NOMO-1 treated with DMSO at 0.1 percent for 48 hours (cell line): ENCODE results near the gene RSAD2.
A peak's percentile ranks its signal among the peaks of the same experiment; 100 is the strongest.

Experiments
- DNase-seq: peaks from one replicate; lab custom pipeline; 2025; ENCODE audit not compliant: unreplicated experiment; lab: John Stamatoyannopoulos, UW

The RSAD2 gene

DNA sequence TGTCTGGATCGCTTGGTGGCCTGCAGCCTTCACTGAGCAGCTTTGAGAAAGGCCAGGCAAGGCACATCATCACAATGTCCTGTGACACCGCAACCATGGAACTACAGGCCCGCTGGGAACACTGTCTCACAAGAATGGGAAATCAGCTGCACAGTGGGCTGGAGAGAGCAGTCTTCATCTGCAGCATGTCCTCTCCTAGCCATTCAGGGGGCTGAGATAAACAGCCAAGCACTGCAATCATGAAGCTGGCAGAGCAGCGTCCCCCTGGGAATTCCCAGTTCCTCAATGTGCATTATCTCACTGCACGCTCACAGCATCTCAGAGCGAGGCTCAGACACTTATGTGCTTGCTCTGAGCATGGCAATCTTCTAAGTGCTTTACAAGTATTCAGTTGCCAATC is 13.8 kb upstream of the RSAD2 start:
- DNase-seq, result no peak

DNA sequence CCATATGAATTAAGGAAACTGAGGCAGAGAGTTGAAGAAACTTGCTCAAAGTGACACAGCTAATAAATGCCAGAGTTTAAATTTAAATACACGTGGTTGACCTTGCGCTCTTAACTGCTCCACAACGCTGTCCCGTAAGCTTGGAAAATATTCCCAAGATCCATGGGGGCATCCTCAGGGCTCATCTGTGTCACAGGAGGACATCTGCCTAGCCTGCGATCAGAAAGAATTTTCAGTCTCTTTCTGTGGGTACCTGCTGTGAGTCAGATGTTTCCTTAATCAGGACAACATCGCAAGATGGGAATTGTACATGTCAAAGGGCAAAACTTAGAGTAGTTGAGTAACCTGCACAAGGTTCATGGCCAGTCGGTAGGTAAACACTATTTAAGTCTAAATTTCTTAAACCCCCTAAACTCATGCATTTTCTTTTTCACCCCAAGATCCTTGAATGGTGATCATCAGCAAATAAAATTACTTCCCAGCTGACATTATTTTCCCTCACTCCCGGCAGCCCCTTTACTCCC is 13.3 kb upstream of the RSAD2 start:
- DNase-seq, result no peak

DNA sequence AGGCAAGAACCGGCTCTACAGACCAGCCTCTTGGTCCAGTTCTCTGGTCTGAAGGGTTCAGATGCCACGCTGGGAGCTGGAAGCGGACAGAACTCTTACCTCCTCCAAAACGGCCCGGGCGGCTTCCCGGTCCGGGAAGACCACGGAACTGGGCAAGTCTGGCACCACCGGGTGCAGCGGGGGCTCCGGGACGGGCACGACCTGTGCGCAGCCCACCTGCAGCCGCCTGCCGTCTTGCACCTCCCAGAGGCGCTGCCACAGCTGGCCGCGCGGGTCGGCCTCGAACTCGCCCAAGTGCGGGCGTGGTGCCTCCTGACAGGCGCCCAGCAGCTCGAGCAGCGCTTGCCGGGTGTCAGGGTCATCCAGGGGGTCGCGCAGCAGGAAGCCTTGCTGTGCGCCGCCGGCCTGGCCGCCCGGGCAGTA is 12.6 kb upstream of the RSAD2 start:
- DNase-seq, result no peak

- DNase-seq, result peak; percentile 82
Measured at GRCh38 chr2:6865346-6866274, 12.0 kb upstream of the RSAD2 start, which contains the start of gene CMPK2. Gene CMPK2, minus strand, starts transcription at chr2:6865907. Its CDS starts 211 bp downstream, at chr2:6865696.

DNA sequence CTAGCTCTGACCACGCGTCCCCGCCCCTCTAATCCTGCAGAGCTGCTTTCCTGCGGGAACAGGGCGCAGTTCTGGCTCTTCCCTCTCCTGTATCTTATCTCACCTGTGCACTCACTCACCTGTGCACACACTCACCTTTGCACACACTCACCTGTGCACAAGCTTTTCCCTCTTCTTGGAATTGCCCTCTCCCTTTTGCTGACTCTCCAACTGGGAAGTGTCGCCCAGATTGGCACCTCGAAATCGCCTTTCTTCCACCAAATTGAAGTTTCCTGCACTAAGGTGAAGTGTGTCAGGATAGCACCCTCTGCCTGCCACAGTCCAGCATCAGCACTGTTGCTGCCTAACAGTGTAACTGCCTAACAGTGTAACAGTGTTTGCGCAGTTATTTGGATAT is 11.3 kb upstream of the RSAD2 start:
- DNase-seq, result peak; percentile 5

DNA sequence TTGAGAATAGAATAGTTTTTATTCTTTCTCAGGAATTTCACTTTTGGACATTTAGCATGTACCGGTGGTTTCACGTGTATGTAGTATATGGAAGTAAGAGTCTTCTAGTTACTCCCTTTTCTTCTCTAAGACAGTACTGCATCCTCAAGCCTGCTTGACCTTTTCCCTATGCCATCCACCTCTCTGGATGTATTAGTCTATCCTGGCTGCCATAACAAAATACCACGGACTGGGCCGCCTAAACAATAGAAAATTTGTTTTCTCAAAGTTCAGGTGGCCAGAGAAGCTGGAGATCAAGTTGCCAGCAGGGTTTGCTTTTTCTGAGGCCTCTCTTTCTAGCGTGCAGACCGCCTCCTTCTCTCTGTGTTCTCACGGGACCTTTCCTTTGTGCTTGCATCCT is 10.6 kb upstream of the RSAD2 start:
- no peak for DNase-seq

DNA sequence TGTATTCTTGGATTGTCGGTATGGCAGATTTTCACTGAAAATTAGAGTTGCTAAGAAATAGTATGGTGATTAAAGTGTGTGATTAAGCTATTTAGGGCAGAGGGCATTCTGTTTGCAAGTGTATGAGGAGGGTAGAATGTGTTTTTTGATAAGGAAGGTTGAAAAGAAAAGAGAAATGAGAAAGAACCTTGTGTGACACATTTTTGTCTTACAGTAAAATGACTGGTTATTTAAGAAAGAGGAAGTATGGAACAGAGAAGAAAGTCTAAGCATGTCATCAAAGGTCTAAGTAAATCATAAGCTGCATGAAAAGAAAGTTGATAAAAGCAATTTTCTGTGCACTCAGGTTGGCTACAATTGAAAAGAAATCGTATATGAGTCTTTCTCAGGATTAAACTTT is 5.2 kb upstream of the RSAD2 start:
- peak; percentile 84 for DNase-seq

GRCh38 chr2:6874032-6874431 is 3.5 kb upstream of the RSAD2 start:
- DNase-seq, result no peak

GRCh38 chr2:6876309-6876708 is 1.3 kb upstream of the RSAD2 start:
- peak; percentile 67 for DNase-seq

DNA sequence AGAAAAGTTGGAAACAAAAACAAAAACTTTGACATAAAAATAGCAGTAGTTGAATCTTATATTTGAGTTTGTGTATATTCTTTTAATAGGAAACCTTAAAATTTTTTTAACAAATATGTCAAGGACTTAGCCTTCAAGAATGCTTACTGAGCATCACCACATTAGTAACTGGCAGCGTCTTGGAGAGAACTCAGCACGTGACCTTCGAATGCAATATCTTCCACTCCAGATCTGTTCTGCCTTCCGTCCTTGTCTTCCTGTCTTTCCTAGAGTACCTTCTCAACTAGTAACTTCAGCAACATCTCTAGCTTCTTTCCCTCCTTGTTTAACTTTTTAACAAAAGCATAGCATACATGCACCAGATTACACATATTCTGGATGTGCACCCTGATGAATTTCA is 972 bp downstream of the RSAD2 start:
- DNase-seq, result no peak

DNA sequence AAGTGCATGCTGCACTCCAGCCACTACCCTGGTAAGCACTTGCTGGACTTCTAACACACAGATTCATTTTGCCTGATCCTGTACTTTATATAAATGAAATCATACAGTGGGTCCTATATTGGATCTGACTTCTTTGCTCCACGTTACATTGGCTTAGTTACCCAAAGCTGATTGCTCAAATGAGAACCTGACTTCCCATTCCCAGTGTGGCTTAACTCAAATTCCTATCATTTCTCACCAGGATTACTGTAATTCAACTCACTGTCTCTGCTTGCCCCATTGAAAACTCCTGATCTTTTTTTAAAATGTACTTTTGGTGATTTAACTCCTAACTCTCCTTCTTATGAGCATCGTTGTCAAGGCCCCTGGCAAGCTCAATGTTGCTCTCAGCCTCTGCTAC is 1.4 kb downstream of the RSAD2 start:
- DNase-seq, result no peak

DNA sequence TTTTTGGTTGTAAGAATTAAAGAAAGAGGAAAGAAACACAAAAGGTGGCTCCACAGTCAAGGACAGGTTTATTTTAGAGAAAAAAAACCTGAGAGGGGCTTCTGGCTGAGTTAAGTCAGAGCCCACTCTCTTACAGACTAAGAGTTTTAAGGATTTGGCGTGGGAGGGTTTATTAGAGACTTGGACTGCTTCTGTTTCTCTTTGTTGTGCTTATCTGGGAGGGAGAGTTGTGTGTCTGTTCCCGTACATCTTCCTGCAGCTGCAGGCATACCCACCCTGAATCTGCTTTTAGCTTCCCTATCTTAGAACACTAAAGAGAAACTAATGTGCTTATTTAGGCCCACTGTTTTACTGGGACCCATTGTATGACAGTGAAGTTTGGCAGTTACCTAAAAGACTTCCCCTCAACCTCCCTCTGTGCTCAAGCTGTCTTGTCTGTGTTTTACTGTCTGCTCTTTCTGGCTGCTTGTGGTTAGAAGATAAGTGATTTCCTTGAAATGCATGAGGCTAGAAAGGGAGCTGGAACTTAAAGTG is 2.7 kb downstream of the RSAD2 start:
- peak; percentile 9 for DNase-seq

DNA sequence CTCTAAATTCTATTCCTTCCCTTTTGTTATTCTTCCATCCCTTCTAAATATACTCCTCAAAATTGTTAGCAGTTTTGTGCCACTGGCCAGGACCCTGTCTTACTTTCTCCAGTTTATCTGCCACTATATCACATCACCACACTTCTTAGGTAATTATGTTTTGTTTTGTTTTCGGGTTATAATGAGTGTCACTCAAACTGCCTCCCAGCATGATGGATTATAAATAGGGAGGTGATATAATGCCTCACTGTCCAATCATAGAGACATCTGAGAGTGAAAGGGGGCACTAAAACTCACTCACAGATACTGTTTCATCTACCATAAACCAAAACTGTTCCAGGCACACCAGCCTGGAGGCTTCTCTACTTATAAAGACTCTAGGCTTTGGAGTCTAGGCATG is 3.5 kb downstream of the RSAD2 start:
- no peak for DNase-seq

DNA sequence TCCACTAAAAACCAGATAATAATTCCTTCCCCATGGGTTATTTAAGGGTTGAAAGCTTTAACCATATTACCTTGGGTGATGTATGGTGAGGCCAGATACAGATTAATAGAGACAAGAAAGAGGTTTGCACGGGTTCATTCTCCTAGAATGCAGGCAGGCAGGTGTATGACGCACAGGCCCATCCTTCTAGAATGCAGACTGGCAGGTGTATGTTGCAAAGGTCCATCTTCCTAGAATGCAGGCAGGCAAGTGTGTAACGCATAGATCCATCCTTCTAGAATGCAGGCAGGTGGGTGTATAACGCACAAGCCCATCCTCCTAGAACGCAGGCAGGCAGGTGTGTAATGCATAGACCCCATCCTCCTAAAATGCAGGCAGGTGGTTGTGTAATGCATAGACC is 3.9 kb downstream of the RSAD2 start:
- DNase-seq, result no peak

- DNase-seq, result no peak
Measured at GRCh38 chr2:6883448-6884122, 6.0 kb downstream of the RSAD2 start.

- DNase-seq, result no peak
Measured at GRCh38 chr2:6885551-6885950, 8.0 kb downstream of the RSAD2 start.

GRCh38 chr2:6885968-6886367 is 8.4 kb downstream of the RSAD2 start:
- DNase-seq, result no peak

GRCh38 chr2:6887751-6888192 is 10.2 kb downstream of the RSAD2 start:
- no peak for DNase-seq

DNA sequence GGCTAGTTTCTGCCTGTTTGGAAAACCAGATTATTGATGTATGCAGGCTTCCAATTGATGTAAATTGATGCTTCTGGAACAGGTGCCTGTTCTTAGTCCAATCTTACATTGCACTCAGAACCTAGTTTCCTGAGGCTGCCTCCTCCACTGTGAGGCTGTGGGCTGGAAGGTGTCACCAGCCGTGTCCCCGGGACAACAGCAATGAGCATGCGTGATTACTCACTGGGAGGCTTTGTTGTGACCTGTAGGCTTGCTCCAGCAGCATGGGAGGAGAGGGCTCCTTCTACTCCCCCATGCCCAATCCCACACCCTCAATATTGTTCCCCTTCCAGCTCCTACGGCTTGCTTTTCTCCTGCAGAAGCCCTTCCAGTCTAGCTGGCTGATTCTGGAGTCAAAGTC is 11.1 kb downstream of the RSAD2 start:
- DNase-seq, result no peak

DNA sequence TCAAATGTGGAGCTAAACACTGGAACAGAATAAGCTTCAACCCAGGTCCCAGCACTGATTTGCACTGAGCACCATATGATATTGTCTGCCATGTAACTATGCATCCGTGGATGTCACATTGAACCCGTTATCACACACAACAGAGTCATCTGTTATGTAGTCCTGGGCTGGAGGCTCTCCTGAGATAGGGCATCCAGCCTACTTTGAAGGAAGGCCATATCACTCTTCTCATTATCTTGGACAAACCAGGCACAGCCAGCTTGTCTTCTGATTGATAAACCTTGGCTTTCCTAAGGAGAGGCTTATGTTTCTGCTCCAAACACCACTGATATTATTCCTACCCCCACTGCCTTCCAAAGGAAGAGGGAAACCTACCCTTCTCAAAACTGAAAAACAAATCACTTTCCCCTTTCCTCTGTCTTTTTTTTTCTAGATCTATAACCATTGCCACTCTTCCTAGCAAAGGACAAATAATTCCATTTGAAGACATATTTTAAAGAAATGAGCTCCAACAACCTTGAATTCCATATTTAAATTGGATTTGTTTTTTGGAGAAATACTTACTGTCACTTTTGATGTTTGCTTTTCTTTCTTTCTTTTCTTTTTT is 16.4 kb downstream of the RSAD2 start:
- DNase-seq, result no peak
